HepG2 (cell line): ENCODE measurements around the gene MACROD2. TPM values are rescaled to one million over a fixed set of nuclear protein-coding genes. Genes with fewer than 3 reads are reported as not detected.
A peak's percentile ranks its signal among the peaks of the same experiment; 100 is the strongest.

Experiments used
- ATF7 ChIP-seq, 2 experiments: fragments of 450-650 bp in 1 of 2; sonication (generic) in 1 of 2; formaldehyde crosslinking in 1 of 2; IDR thresholded peaks; 2 replicates each; pipeline versions ENCODE4 v1.4.0 to v1.6.1; 2016 to 2020; ENCODE audit warnings: antibody characterized with exemption in 1 of 2, mild to moderate bottlenecking in 1 of 2, missing genetic modification reagents in 1 of 2
- ELF1 ChIP-seq: sonication (generic); formaldehyde crosslinking; IDR thresholded peaks from 2 replicates; pipeline ENCODE4 v1.4.0; 2020; ENCODE audit warnings: missing genetic modification reagents
- FOXJ3 ChIP-seq: sonication (generic); formaldehyde crosslinking; IDR thresholded peaks from 2 replicates; pipeline ENCODE4 v1.4.0; 2020; ENCODE audit warnings: missing genetic modification reagents, mild to moderate bottlenecking, borderline replicate concordance
- HES4 ChIP-seq: sonication (generic); formaldehyde crosslinking; IDR thresholded peaks from 2 replicates; pipeline ENCODE4 v1.9.0; 2021; ENCODE audit warnings: mild to moderate bottlenecking, missing genetic modification reagents, borderline replicate concordance
- JUND ChIP-seq: sonication (generic); formaldehyde crosslinking; IDR thresholded peaks from 2 replicates; pipeline ENCODE4 v1.8.0; 2022; ENCODE audit warnings: mild to moderate bottlenecking, missing genetic modification reagents
- NR2F6 ChIP-seq, 2 experiments: IDR thresholded peaks; 2 replicates each; pipeline ENCODE4 v1.6.1; 2016; ENCODE audit warnings: antibody characterized with exemption in 1 of 2, mild to moderate bottlenecking in 1 of 2
- REL ChIP-seq: sonication (generic); formaldehyde crosslinking; conservative IDR thresholded peaks from 2 replicates; pipeline ENCODE4 v1.8.0; 2022; ENCODE audit warnings: mild to moderate bottlenecking, missing genetic modification reagents, moderate library complexity
- REXO4 ChIP-seq: sonication (generic); formaldehyde crosslinking; IDR thresholded peaks from 2 replicates; pipeline ENCODE4 v1.8.0; 2022; ENCODE audit warnings: missing genetic modification reagents, mild to moderate bottlenecking, borderline replicate concordance
- TBX3 ChIP-seq: fragments of 450-650 bp; IDR thresholded peaks from 2 replicates; pipeline ENCODE4 v1.6.1; 2017; ENCODE audit warnings: antibody characterized with exemption, mild to moderate bottlenecking, inconsistent platforms, borderline replicate concordance
- ZFAT ChIP-seq: sonication (generic); formaldehyde crosslinking; conservative IDR thresholded peaks from 2 replicates; pipeline ENCODE4 v1.8.1; 2023; ENCODE audit warnings: missing genetic modification reagents, inconsistent platforms
- ZNF441 ChIP-seq: sonication (generic); formaldehyde crosslinking; IDR thresholded peaks from 2 replicates; pipeline ENCODE4 v1.7.0; 2021; ENCODE audit warnings: missing genetic modification reagents, borderline replicate concordance
- ZNF691 ChIP-seq: sonication (generic); formaldehyde crosslinking; IDR thresholded peaks from 2 replicates; pipeline ENCODE4 v1.4.0; 2020; ENCODE audit warnings: missing genetic modification reagents, low read depth, mild to moderate bottlenecking, borderline replicate concordance
- ZNF749 ChIP-seq: sonication (generic); formaldehyde crosslinking; IDR thresholded peaks from 2 replicates; pipeline ENCODE4 v1.8.0; 2022; ENCODE audit warnings: mild to moderate bottlenecking, missing genetic modification reagents, moderate library complexity, borderline replicate concordance
- ZNF839 ChIP-seq: sonication (generic); formaldehyde crosslinking; IDR thresholded peaks from 2 replicates; pipeline ENCODE4 v1.4.0; 2020; ENCODE audit warnings: missing genetic modification reagents, mild to moderate bottlenecking, borderline replicate concordance
- ZNF883 ChIP-seq: sonication (generic); formaldehyde crosslinking; IDR thresholded peaks from 2 replicates; pipeline ENCODE4 v1.5.1; 2020; ENCODE audit warnings: mild to moderate bottlenecking, missing genetic modification reagents; ENCODE audit errors: not compliant biosample characterization
- polyA plus RNA-seq, 8 experiments: library from polyadenylated mRNA; depleted of rRNA in 3 of 8; stranded (reverse) in 7 of 8; unstranded in 1 of 8; fragments of >200 nt; fragmentation: Illumina TruSeq in 4 of 8; extraction: Trizol in 4 of 8; gene quantifications; 2 replicates each; pipeline versions ENCODE4 v1.2.1 to v1.2.3, GENCODE V29; 2011 to 2016; ENCODE audit warnings: low read depth in 4 of 8, missing spikeins in 1 of 8, mixed read lengths in 1 of 8; ENCODE audit not compliant: insufficient read depth in 1 of 8
- total RNA-seq, 5 experiments: library from RNA; depleted of rRNA; stranded (reverse); fragments of >200 nt; fragmentation: Illumina TruSeq; extraction: Trizol; gene quantifications; 2 replicates each; pipeline ENCODE4 v1.2.3, GENCODE V29; 2016; ENCODE audit warnings: low read depth in 1 of 5
- TF ChIP-seq, protein P1 (sequence below): sonication (generic); formaldehyde crosslinking; IDR thresholded peaks from 2 replicates; pipeline ENCODE4 v1.4.0; 2020; ENCODE audit warnings: missing genetic modification reagents, borderline replicate concordance
- TF ChIP-seq, protein P2 (sequence below): sonication (generic); formaldehyde crosslinking; IDR thresholded peaks from 2 replicates; pipeline ENCODE4 v1.4.0; 2020; ENCODE audit warnings: low read depth, mild to moderate bottlenecking, missing genetic modification reagents
- TF ChIP-seq, protein P3 (sequence below): sonication (generic); formaldehyde crosslinking; IDR thresholded peaks from 2 replicates; pipeline ENCODE4 v1.5.1; 2020; ENCODE audit warnings: mild to moderate bottlenecking, moderate library complexity, missing genetic modification reagents
- TF ChIP-seq, protein P4 (sequence below), 2 experiments: sonication (generic) in 1 of 2; formaldehyde crosslinking in 1 of 2; IDR thresholded peaks; 2 replicates each; pipeline versions ENCODE4 v1.5.1 to v1.6.1; 2011 to 2020; ENCODE audit warnings: borderline replicate concordance in 1 of 2, low read depth in 1 of 2, low read length in 1 of 2, mild to moderate bottlenecking in 1 of 2, missing genetic modification reagents in 1 of 2, moderate library complexity in 1 of 2

Gene MACROD2
- total and polyA plus RNA-seq, 2 of the 13 experiments (the other 11 are each of a cell fraction or from before 2014, with no cell fraction given) = 0.13 to 0.51 TPM

GRCh38 chr20:14991023-14991422, 995.7 kb downstream of the MACROD2 start (continued):
- TF ChIP-seq, protein P1, sequence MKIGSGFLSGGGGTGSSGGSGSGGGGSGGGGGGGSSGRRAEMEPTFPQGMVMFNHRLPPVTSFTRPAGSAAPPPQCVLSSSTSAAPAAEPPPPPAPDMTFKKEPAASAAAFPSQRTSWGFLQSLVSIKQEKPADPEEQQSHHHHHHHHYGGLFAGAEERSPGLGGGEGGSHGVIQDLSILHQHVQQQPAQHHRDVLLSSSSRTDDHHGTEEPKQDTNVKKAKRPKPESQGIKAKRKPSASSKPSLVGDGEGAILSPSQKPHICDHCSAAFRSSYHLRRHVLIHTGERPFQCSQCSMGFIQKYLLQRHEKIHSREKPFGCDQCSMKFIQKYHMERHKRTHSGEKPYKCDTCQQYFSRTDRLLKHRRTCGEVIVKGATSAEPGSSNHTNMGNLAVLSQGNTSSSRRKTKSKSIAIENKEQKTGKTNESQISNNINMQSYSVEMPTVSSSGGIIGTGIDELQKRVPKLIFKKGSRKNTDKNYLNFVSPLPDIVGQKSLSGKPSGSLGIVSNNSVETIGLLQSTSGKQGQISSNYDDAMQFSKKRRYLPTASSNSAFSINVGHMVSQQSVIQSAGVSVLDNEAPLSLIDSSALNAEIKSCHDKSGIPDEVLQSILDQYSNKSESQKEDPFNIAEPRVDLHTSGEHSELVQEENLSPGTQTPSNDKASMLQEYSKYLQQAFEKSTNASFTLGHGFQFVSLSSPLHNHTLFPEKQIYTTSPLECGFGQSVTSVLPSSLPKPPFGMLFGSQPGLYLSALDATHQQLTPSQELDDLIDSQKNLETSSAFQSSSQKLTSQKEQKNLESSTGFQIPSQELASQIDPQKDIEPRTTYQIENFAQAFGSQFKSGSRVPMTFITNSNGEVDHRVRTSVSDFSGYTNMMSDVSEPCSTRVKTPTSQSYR (CRISPR knock-in tag) = no peak
- TF ChIP-seq ZNF441 (CRISPR knock-in tag) (no peak), ATF7 (IDR thresholded peaks at IDR 0.05) (peak; percentile 56), ATF7 (CRISPR knock-in tag; IDR thresholded peaks at IDR 0.05) (peak; percentile 84; the same call in 1 of the 2 replicates), REXO4 (CRISPR knock-in tag) (no peak), ZNF839 (CRISPR knock-in tag) (no peak), ZNF883 (no peak), ELF1 (CRISPR knock-in tag) (no peak), JUND (CRISPR knock-in tag) (no peak), HES4 (CRISPR knock-in tag) (no peak), REL (CRISPR knock-in tag) (no peak), ZNF749 (CRISPR knock-in tag) (no peak), NR2F6 (IDR thresholded peaks at IDR 0.05) (peak; percentile 72), NR2F6 (CRISPR knock-in tag; IDR thresholded peaks at IDR 0.05) (peak; percentile 67), TBX3 (no peak), FOXJ3 (CRISPR knock-in tag) (peak; percentile 90; the same call in 1 of the 2 replicates), ZFAT (CRISPR knock-in tag) (no peak), ZNF691 (CRISPR knock-in tag) (no peak)
- TF ChIP-seq, protein P2, sequence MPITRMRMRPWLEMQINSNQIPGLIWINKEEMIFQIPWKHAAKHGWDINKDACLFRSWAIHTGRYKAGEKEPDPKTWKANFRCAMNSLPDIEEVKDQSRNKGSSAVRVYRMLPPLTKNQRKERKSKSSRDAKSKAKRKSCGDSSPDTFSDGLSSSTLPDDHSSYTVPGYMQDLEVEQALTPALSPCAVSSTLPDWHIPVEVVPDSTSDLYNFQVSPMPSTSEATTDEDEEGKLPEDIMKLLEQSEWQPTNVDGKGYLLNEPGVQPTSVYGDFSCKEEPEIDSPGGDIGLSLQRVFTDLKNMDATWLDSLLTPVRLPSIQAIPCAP = no peak
- TF ChIP-seq, protein P3, sequence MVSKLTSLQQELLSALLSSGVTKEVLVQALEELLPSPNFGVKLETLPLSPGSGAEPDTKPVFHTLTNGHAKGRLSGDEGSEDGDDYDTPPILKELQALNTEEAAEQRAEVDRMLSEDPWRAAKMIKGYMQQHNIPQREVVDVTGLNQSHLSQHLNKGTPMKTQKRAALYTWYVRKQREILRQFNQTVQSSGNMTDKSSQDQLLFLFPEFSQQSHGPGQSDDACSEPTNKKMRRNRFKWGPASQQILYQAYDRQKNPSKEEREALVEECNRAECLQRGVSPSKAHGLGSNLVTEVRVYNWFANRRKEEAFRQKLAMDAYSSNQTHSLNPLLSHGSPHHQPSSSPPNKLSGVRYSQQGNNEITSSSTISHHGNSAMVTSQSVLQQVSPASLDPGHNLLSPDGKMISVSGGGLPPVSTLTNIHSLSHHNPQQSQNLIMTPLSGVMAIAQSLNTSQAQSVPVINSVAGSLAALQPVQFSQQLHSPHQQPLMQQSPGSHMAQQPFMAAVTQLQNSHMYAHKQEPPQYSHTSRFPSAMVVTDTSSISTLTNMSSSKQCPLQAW (CRISPR knock-in tag) = peak; percentile 69; the same call in 1 of the 2 replicates
- TF ChIP-seq, protein P4, sequence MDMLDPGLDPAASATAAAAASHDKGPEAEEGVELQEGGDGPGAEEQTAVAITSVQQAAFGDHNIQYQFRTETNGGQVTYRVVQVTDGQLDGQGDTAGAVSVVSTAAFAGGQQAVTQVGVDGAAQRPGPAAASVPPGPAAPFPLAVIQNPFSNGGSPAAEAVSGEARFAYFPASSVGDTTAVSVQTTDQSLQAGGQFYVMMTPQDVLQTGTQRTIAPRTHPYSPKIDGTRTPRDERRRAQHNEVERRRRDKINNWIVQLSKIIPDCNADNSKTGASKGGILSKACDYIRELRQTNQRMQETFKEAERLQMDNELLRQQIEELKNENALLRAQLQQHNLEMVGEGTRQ (IDR thresholded peaks at IDR 0.05; ENCODE audit: low read depth, low read length) = no peak
- TF ChIP-seq, protein P4 (CRISPR knock-in tag; IDR thresholded peaks at IDR 0.05; ENCODE audit: borderline replicate concordance) = no peak
